HG03025 (cell line): ENCODE results near the gene RPGR.

Source experiments
- ATAC-seq: cut with Tn5 transposase; IDR thresholded peaks from one replicate; pipeline ENCODE4 v1.9.1; 2021; ENCODE audit warnings: mild to moderate bottlenecking, moderate library complexity; ENCODE audit not compliant: unreplicated experiment, low FRiP score

The RPGR gene, protein sequence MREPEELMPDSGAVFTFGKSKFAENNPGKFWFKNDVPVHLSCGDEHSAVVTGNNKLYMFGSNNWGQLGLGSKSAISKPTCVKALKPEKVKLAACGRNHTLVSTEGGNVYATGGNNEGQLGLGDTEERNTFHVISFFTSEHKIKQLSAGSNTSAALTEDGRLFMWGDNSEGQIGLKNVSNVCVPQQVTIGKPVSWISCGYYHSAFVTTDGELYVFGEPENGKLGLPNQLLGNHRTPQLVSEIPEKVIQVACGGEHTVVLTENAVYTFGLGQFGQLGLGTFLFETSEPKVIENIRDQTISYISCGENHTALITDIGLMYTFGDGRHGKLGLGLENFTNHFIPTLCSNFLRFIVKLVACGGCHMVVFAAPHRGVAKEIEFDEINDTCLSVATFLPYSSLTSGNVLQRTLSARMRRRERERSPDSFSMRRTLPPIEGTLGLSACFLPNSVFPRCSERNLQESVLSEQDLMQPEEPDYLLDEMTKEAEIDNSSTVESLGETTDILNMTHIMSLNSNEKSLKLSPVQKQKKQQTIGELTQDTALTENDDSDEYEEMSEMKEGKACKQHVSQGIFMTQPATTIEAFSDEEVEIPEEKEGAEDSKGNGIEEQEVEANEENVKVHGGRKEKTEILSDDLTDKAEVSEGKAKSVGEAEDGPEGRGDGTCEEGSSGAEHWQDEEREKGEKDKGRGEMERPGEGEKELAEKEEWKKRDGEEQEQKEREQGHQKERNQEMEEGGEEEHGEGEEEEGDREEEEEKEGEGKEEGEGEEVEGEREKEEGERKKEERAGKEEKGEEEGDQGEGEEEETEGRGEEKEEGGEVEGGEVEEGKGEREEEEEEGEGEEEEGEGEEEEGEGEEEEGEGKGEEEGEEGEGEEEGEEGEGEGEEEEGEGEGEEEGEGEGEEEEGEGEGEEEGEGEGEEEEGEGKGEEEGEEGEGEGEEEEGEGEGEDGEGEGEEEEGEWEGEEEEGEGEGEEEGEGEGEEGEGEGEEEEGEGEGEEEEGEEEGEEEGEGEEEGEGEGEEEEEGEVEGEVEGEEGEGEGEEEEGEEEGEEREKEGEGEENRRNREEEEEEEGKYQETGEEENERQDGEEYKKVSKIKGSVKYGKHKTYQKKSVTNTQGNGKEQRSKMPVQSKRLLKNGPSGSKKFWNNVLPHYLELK

DNA sequence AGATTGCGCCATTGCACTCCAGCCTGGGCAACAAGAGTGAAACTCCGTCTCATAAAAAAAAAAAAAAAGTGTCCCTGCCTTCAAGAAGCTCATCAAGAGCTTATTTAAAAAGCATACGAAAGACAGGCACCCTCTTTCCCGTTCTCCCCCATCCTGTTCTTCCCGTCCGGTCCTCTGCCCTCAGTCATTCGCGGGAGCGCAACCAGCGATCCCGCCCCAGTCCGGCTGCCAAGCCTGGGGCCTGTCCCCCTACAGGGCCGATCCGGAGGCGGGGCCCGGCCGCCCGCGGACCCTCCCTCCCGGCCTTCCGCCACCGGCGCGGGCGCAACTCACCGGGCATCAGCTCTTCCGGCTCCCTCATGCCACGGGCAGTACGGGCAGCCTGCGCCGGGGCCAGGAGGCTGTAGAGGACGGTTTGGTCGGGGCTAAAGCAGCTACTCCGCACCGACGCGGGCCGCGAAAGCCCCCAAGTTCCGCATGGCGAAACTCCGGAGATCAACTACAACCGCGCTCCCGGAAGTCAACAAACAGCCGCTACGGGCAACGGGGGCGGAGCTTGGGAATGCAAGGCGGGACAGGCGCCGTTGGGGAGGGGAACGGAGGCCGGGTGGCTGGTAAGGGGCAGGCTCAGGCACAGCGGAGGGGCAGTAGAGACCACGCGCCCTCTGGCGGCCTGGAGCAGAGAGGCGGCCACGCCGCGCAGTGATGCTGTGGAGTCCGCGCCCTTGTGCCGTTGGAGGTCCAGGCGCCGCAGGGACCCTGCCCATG lies at the start of gene RPGR:
TSS of gene RPGR (minus strand) at position 503 of the 768 bp plus-strand sequence. CDS start at position 361, 142 bp downstream.
- peak; percentile 96 for ATAC-seq

- no peak for ATAC-seq
Measured at GRCh38 chrX:38376747-38377146, 49.4 kb upstream of the RPGR start.

DNA sequence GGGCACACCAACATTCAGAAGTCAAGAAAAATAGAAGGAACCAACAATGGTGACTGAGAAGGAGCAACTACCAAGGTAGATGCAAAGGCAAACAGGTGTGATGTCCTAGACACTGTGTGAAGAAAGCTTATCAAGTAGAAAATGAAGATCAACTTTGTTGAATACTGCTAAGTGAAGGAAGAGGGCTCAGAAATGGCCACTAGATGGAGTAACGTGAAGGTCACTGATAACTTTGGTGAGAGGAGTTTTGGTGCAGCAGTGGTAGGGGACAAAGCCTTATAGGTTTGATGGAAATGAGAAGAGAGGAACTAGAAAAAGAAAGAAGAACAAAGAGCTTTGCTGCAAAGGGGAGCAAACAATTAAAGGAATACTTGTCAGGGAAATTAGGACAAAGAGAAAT lies 48.6 kb upstream of the RPGR start:
- ATAC-seq, result no peak

- ATAC-seq, result no peak
Measured at GRCh38 chrX:38374431-38374830, 47.1 kb upstream of the RPGR start.

DNA sequence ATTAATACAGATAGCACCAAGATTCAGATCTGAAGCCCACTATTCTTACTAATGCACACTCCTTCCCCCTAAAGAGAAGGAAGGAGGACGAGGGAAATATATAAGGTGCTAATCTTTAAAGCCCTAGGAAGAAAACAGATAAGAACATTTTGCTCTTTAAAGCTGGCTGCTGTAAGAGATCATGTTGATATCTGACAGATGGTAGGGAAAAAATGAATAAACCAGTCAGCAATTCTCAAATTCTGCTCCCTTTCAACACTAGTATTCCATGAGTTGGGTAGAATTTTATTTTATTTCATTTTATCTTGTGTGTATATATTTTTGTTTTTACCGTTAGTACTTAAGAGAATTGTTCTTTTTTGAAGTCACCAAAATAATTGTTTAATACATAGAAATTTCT lies 44.3 kb upstream of the RPGR start:
- no peak for ATAC-seq

- no peak for ATAC-seq
Measured at GRCh38 chrX:38368774-38369173, 41.5 kb upstream of the RPGR start.

- no peak for ATAC-seq
Measured at GRCh38 chrX:38365954-38366353, 38.6 kb upstream of the RPGR start.

GRCh38 chrX:38363046-38363445 lies 35.7 kb upstream of the RPGR start:
- no peak for ATAC-seq

DNA sequence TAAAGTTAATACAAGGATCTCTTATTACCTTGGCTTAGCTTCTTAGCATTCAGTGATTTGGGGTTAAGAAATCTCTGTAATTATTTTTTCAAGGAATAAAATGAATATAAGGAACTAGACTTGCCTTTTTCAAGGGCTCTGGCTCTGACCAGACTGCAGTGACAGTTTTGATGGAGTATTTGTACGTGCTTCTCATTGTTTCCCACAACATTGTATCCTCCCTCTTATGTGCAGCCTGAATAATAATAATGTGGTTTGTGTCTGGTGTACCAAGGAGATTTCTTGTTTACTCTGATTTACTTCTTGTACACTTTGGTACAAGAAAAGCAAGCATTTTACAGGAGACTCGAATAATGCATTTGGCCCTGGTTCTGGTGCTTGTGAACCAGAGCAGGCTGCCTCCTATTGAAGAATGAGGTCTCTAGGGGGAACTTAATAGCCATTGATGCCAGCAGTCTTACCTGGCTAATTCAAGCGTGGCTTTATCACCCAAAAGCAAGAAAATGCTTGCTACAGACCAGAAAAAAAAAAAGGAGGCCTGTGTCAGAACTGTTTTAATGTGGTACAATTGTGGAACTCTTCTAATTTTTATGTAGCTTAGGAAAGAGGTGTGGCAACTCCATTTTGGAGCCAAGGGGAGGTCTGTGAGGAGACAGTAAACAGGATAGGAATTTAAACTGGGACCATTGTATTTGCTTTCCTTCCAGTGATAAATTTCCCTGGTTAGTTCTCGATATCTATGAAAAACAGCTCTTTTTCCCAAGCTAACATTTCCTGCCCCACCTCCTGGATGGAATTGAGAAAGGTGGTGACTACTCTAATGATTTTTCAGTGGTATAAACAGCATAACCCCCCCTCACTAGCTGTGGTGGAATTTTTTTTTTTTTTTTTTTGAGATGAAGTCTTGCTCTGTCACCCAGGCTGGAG lies 30.7 kb upstream of the RPGR start:
- no peak for ATAC-seq

DNA sequence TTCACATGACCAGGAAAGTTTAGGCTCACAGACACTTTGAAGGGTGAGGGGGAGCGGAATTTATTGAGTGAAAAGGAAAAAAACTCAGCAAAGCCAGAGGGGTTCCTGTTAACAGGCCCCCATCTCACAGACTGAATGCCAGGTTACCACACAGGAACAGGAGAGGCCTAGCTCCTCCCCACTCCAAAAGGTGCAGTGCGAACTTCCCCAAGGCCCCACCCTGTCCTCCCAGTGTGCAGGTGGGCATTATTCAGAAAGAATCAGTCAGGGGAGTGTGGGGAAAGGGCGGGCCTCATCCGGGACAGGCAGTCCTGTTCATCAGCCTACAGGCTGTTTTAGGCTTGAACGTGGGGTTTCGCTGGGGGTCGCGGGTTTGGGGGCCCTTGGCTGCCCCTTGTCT lies 29.1 kb upstream of the RPGR start:
- no peak for ATAC-seq

DNA sequence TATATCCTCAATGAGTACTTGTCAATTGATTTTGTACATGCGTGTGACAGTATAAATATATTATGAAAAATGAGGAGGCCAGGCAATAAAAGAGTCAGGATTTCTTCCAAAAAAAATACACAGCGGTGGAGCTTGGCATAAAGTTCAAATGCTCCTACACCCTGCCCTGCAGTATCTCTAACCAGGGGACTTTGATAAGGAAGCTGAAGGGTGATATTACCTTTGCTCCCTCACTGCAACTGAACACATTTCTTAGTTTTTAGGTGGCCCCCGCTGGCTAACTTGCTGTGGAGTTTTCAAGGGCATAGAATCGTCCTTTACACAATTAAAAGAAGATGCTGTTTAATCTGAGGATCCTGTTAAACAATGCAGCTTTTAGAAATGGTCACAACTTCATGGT lies 25.1 kb upstream of the RPGR start, which contains the start of gene OTC:
TSS of gene OTC (plus strand) at position 243 of the 400 bp plus-strand sequence. CDS start at position 336, 93 bp downstream.
- no peak for ATAC-seq

- ATAC-seq, result no peak
Measured at GRCh38 chrX:38351346-38351745, 24.0 kb upstream of the RPGR start.

DNA sequence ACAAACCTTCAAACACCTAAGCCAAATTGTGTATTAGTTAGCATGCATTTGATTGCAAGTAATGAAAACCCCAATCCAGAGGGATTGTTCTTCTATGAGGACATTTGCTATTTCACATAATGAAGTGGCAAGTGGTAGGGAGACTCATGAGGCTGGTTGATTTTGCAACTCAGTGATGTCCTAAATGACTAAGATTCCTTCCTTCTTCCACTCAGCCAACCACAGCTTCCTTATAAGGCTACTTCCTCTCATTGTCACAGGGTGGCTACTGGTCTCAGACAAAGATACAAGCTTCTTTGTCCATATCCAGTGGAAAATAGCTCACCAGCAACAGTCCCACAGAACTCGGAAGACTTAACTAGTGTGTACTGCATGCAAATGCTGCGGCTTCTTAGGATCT lies 19.8 kb upstream of the RPGR start:
- ATAC-seq, result no peak

DNA sequence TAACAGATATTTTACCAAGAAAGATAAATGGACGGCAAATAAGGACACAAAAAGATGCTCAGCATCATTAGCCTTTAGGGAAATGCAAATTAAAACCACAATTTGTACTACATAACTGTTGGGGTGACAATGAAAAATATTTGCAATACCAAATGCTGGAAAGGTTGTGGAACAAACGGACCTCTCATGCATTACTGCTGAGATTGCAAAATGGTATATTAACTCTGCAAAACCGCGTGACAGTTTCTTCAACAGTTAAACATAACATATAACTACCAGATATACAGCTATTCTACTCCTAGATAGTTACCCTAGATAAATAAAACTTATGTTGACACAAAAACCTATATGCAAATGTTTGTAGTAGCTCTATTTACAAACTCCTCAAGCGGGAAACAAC lies 18.8 kb upstream of the RPGR start:
- no peak for ATAC-seq

DNA sequence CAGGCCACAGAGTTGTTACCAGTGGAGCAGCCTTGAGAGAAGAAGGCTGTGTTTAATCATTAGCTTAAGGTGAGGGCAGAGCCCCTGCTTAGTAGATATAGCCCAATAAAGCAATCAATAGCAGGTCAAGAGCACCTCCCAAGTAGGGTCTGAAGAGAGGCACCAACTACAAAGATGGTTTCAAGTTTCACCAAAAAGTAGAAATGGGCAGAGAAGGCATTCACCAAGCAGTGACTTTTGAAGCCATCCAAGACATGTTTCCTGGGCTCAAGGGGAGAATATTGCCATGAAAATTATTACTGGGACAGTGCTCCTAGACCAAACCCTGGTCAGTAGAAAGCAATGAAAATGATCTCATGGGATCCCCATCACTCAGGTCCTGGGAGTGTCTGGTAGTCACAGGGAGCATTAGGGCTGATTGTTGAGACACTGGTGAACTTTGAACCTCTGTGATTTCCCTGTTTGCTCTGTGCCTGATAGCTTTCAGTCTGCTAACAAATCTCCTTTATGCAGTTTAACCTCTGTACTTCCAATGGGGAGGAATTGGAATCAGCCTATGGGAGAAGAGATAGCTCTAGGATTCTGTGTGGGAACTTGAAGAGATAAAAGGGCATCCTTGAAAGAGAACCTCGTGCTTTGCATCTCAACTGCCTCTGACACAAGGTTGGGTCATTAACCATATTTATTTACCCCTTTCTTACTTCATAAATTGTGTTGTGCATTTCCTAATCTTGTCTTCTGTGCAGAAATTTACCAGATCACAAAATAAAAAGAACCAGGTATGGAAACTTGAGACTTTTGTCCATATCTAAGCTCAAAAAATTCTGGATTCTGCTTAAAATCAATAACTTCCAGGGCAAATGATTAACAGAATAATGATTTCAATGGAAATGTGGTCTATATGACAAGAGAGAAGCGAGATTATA lies 15.8 kb upstream of the RPGR start:
- no peak for ATAC-seq

DNA sequence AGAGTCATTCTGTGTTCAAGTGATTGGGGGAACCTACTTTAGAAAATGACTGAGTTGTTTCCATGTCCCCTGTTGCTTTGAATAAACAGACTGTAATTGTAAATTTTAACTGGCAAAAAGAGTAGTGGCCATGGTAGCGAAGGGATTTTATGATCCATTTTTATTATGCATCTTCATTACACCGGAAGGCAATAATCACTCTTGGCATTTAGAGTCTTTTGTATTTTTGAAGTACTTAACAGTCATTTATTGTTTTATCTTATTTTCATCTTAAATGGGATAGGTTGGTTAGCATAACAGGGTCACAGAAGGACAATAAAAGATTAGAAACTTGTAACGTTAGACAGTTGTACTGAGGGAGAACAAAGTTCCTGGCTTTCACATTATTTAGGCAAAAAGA lies 14.1 kb upstream of the RPGR start:
- ATAC-seq, result no peak

DNA sequence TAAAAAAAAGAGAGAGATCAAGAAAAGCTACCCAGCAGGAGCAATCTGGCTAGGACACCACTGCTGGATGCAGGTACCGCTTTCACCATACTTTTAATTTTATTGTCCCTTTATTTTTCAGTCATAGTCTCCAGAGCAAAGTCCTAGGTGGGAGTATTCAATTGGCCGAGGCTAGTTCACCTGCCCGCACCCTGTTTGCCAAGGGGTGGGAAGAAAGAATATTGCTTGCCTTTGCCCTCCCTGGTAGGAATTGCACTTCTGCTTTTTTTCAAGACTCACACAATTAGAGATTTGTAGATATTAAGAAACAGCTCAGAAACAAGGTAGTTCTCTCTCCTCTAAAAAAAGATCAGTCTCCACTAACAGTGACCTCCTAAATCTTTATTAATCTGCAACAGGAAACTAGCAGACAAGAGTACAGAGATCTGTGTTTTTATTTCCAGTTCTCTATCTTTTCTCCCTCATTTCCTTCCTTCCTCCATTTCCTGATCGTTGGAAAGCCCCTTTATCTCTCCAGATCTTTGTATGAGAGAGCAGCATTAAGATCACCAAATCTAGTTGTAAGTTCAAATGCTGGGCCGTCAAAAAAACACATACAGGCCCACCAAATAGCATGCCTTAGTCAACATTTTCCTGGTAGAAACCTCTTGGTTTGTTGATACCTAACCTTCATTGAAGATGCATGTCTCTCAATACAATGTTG lies 9.4 kb upstream of the RPGR start:
- ATAC-seq, result no peak

- no peak for ATAC-seq
Measured at GRCh38 chrX:38335382-38335781, 8.1 kb upstream of the RPGR start.
